ENCODE results near the gene LORICRIN.
A peak's percentile ranks its signal among the peaks of the same experiment; 100 is the strongest.

LORICRIN gene

GRCh38 chr1:153291514-153291913 is 32.0 kb downstream of the LORICRIN start:
- Histone ChIP-seq H3K4me2 (ENCODE audit: low read length) (peak overlapping the region; percentile 52), H3K27me3 (ENCODE audit: low read depth, low read length) (peaks cover 7% of the 10 kb centered on the region; the same call in 1 of the 2 replicates), H4K20me1 (ENCODE audit: insufficient read depth, low read length) (no peaks in the 10 kb centered on the region), H3K4me3 (ENCODE audit: low read length) (peak overlapping the region; percentile 11), H2AFZ (ENCODE audit: low read depth, low read length) (peak overlapping the region; percentile 2; the same call in 1 of the 2 replicates), H3K36me3 (replicated peaks; ENCODE audit: low read depth, low read length) (no peaks in the 10 kb centered on the region), H3K4me1 (ENCODE audit: low read length) (peaks cover 50% of the 10 kb centered on the region), H3K27ac (ENCODE audit: low read length) (peak overlapping the region; percentile 69), H3K9ac (ENCODE audit: low read length) (peak overlapping the region; percentile 42; the same call in 1 of the 2 replicates), H3K79me2 (ENCODE audit: low read length) (no peaks in the 10 kb centered on the region), H3K9me3 (ENCODE audit: insufficient read depth, low read length) (no peaks in the 10 kb centered on the region)
- TF ChIP-seq CTCF (IDR thresholded peaks at IDR 0.05; ENCODE audit: low read depth, low read length): no peak
- no peak for TF ChIP-seq EZH2phosphoT487 (IDR thresholded peaks at IDR 0.05; ENCODE audit: low read depth)

GRCh38 chr1:153292185-153292584 is 32.7 kb downstream of the LORICRIN start:
- Histone ChIP-seq H2AFZ (ENCODE audit: low read depth, low read length) (peak overlapping the region; percentile 2; the same call in 1 of the 2 replicates), H3K4me1 (ENCODE audit: low read length) (peaks cover 50% of the 10 kb centered on the region), H4K20me1 (ENCODE audit: insufficient read depth, low read length) (no peaks in the 10 kb centered on the region), H3K79me2 (ENCODE audit: low read length) (no peaks in the 10 kb centered on the region), H3K27me3 (ENCODE audit: low read depth, low read length) (peaks cover under 1% of the 10 kb centered on the region; the same call in 1 of the 2 replicates), H3K9ac (ENCODE audit: low read length) (peak overlapping the region; percentile 42; the same call in 1 of the 2 replicates), H3K4me2 (ENCODE audit: low read length) (peak overlapping the region; percentile 52), H3K36me3 (replicated peaks; ENCODE audit: low read depth, low read length) (no peaks in the 10 kb centered on the region), H3K4me3 (ENCODE audit: low read length) (peak overlapping the region; percentile 11), H3K9me3 (ENCODE audit: insufficient read depth, low read length) (no peaks in the 10 kb centered on the region), H3K27ac (ENCODE audit: low read length) (peak overlapping the region; percentile 69)
- TF ChIP-seq CTCF (IDR thresholded peaks at IDR 0.05; ENCODE audit: low read depth, low read length) (no peak), EZH2phosphoT487 (IDR thresholded peaks at IDR 0.05; ENCODE audit: low read depth) (no peak)

- Histone ChIP-seq H2AFZ (ENCODE audit: low read depth, low read length) (no peak overlapping the region), H3K4me3 (ENCODE audit: low read length) (no peak overlapping the region), H3K27me3 (ENCODE audit: low read depth, low read length) (no peaks in the 10 kb centered on the region), H3K79me2 (ENCODE audit: low read length) (no peaks in the 10 kb centered on the region), H3K36me3 (replicated peaks; ENCODE audit: low read depth, low read length) (no peaks in the 10 kb centered on the region), H3K9me3 (ENCODE audit: insufficient read depth, low read length) (no peaks in the 10 kb centered on the region), H3K4me2 (ENCODE audit: low read length) (peak overlapping the region; percentile 52; the same call in 1 of the 2 replicates), H3K9ac (ENCODE audit: low read length) (no peak overlapping the region), H3K4me1 (ENCODE audit: low read length) (peaks cover 55% of the 10 kb centered on the region), H3K27ac (ENCODE audit: low read length) (peak overlapping the region; percentile 69; the same call in 1 of the 2 replicates), H4K20me1 (ENCODE audit: insufficient read depth, low read length) (no peaks in the 10 kb centered on the region)
- no peak for TF ChIP-seq CTCF (IDR thresholded peaks at IDR 0.05; ENCODE audit: low read depth, low read length)
- no peak for TF ChIP-seq EZH2phosphoT487 (IDR thresholded peaks at IDR 0.05; ENCODE audit: low read depth)
Observed at GRCh38 chr1:153292740-153293479, 33.4 kb downstream of the LORICRIN start.

- Histone ChIP-seq H3K27me3 (ENCODE audit: low read depth, low read length) (no peaks in the 10 kb centered on the region), H3K4me3 (ENCODE audit: low read length) (no peak overlapping the region), H3K4me2 (ENCODE audit: low read length) (no peak overlapping the region), H2AFZ (ENCODE audit: low read depth, low read length) (no peak overlapping the region), H3K79me2 (ENCODE audit: low read length) (no peaks in the 10 kb centered on the region), H3K9me3 (ENCODE audit: insufficient read depth, low read length) (no peaks in the 10 kb centered on the region), H4K20me1 (ENCODE audit: insufficient read depth, low read length) (no peaks in the 10 kb centered on the region), H3K36me3 (replicated peaks; ENCODE audit: low read depth, low read length) (no peaks in the 10 kb centered on the region), H3K27ac (ENCODE audit: low read length) (no peak overlapping the region), H3K9ac (ENCODE audit: low read length) (no peak overlapping the region), H3K4me1 (ENCODE audit: low read length) (peaks cover 52% of the 10 kb centered on the region)
- TF ChIP-seq CTCF (IDR thresholded peaks at IDR 0.05; ENCODE audit: low read depth, low read length): no peak
- no peak for TF ChIP-seq EZH2phosphoT487 (IDR thresholded peaks at IDR 0.05; ENCODE audit: low read depth)
Observed at GRCh38 chr1:153293480-153293775, 33.9 kb downstream of the LORICRIN start.
